ENCODE data around the gene LRRC37B. TPM values are rescaled to one million over a fixed set of nuclear protein-coding genes. Genes with fewer than 3 reads are reported as not detected.
"Not testable (repeated sequence)": the region's sequence is repeated elsewhere in the genome, so short reads cannot be mapped to it uniquely, and the experiment has no call there.

Gene LRRC37B
- 10 to 100 TPM in 1 of 2 donors, 1 to 10 TPM in 1; 6.1 to 14.2 TPM for polyA plus RNA-seq

GRCh38 chr17:32006957-32007462 lies at the start of gene LRRC37B:
LRRC37B (plus strand) TSS chr17:32007383; CDS start chr17:32021393, 14,010 bp downstream.
- Histone ChIP-seq H3K27me3 (ENCODE audit: control insufficient read depth in 1 of 2, insufficient read depth in 2 of 2, low read length in 2 of 2) (no peaks in the 10 kb centered on the region), H3K4me3 (ENCODE audit: low read depth in 1 of 2, low read length in 2 of 2) (peak within 1 kb of the TSS; percentile 82 to 85), H3K4me1 (ENCODE audit: control insufficient read depth in 2 of 2, insufficient read depth in 2 of 2, low read length in 1 of 2) (peaks cover 0 to 3% of the 10 kb centered on the region in 2 donors), H3K36me3 (ENCODE audit: control insufficient read depth in 2 of 2, insufficient read depth in 2 of 2, low read length in 1 of 2) (no peaks in the 10 kb centered on the region), H3K9me3 (ENCODE audit: control insufficient read depth in 2 of 2, insufficient read depth in 1 of 2, low read depth in 1 of 2, low read length in 1 of 2) (no peaks in the 10 kb centered on the region), H3K27ac (ENCODE audit: low read depth in 2 of 2, low read length in 1 of 2) (peak within 1 kb of the TSS; percentile 64 to 68)
- 1% methylated on average over 48 to 51 of the region's 51 CpGs for whole genome bisulfite sequencing, 2 donors

GRCh38 chr17:31964131-31964530 lies 43.1 kb upstream of the LRRC37B start:
- H3K27me3 ChIP-seq (ENCODE audit: control insufficient read depth in 1 of 2, insufficient read depth in 2 of 2, low read length in 2 of 2); H3K4me3 ChIP-seq (ENCODE audit: low read depth in 1 of 2, low read length in 2 of 2); H3K9me3 ChIP-seq (ENCODE audit: control insufficient read depth in 2 of 2, insufficient read depth in 1 of 2, low read depth in 1 of 2, low read length in 1 of 2); H3K4me1 ChIP-seq (ENCODE audit: control insufficient read depth in 2 of 2, insufficient read depth in 2 of 2, low read length in 1 of 2); H3K36me3 ChIP-seq (ENCODE audit: control insufficient read depth in 2 of 2, insufficient read depth in 2 of 2, low read length in 1 of 2); H3K27ac ChIP-seq (ENCODE audit: low read depth in 2 of 2, low read length in 1 of 2): not testable (repeated sequence)
- 90 to 96% methylated on average over 8 of the region's 8 CpGs for WGBS, 2 donors

DNA sequence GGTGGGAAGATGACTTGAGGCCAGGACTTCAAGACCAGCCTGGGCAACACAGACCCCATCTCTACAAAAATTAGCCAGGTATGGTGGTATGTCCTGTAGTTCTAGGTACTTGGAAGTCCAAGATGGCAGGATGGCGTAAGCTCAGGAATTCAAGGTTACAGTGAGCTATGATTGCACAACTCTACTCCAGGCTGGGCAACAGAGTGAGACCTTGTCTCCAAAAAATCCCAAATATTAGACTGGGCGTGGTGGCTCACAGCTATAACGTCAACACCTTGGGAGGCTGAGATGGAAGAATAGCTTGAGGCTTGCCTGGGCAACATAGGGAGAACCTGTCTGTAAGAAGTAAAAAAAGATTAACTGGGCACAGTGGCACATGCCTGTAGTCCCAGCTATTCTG lies 39.5 kb upstream of the LRRC37B start:
- Histone ChIP-seq H3K27ac (ENCODE audit: low read depth in 2 of 2, low read length in 1 of 2) (no peak overlapping the region), H3K4me3 (ENCODE audit: low read depth in 1 of 2, low read length in 2 of 2) (no peak overlapping the region), H3K27me3 (ENCODE audit: control insufficient read depth in 1 of 2, insufficient read depth in 2 of 2, low read length in 2 of 2) (no peaks in the 10 kb centered on the region), H3K9me3 (ENCODE audit: control insufficient read depth in 2 of 2, insufficient read depth in 1 of 2, low read depth in 1 of 2, low read length in 1 of 2) (no peaks in the 10 kb centered on the region), H3K4me1 (ENCODE audit: control insufficient read depth in 2 of 2, insufficient read depth in 2 of 2, low read length in 1 of 2) (no peaks in the 10 kb centered on the region), H3K36me3 (ENCODE audit: control insufficient read depth in 2 of 2, insufficient read depth in 2 of 2, low read length in 1 of 2) (no peaks in the 10 kb centered on the region)
- 86 to 88% methylated on average over 3 of the region's 3 CpGs for WGBS, 2 donors

DNA sequence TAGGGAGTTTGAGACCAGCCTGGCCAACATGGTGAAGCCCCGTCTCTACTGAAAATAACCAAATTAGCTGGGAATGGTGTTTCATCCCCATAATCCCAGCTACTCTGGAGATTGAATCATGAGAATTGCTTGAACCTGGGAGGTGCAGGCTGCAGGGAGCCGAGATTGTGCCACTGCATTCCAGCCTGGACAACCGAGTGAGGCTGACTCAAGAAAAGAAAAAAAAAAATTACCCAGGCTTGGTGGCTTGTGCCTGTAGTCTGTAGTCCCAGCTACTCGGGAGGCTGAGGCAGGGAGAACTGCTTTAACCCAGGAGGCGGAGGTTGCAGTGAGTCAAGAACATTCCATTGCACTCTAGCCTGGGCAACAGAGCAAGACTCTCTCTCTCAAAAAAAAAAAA lies 36.8 kb upstream of the LRRC37B start:
- not testable (repeated sequence) for H3K9me3 ChIP-seq (ENCODE audit: control insufficient read depth in 2 of 2, insufficient read depth in 1 of 2, low read depth in 1 of 2, low read length in 1 of 2); H3K27ac ChIP-seq (ENCODE audit: low read depth in 2 of 2, low read length in 1 of 2); H3K27me3 ChIP-seq (ENCODE audit: control insufficient read depth in 1 of 2, insufficient read depth in 2 of 2, low read length in 2 of 2); H3K4me3 ChIP-seq (ENCODE audit: low read depth in 1 of 2, low read length in 2 of 2); H3K4me1 ChIP-seq (ENCODE audit: control insufficient read depth in 2 of 2, insufficient read depth in 2 of 2, low read length in 1 of 2); H3K36me3 ChIP-seq (ENCODE audit: control insufficient read depth in 2 of 2, insufficient read depth in 2 of 2, low read length in 1 of 2)
- 86 to 87% methylated on average over 5 of the region's 5 CpGs for WGBS, 2 donors

- not testable (repeated sequence) for H3K27ac ChIP-seq (ENCODE audit: low read depth in 2 of 2, low read length in 1 of 2); H3K9me3 ChIP-seq (ENCODE audit: control insufficient read depth in 2 of 2, insufficient read depth in 1 of 2, low read depth in 1 of 2, low read length in 1 of 2); H3K36me3 ChIP-seq (ENCODE audit: control insufficient read depth in 2 of 2, insufficient read depth in 2 of 2, low read length in 1 of 2); H3K27me3 ChIP-seq (ENCODE audit: control insufficient read depth in 1 of 2, insufficient read depth in 2 of 2, low read length in 2 of 2); H3K4me3 ChIP-seq (ENCODE audit: low read depth in 1 of 2, low read length in 2 of 2); H3K4me1 ChIP-seq (ENCODE audit: control insufficient read depth in 2 of 2, insufficient read depth in 2 of 2, low read length in 1 of 2)
- 92 to 93% methylated on average over 14 of the region's 14 CpGs for WGBS, 2 donors
Observed at GRCh38 chr17:31974269-31975071, 32.7 kb upstream of the LRRC37B start.

GRCh38 chr17:31975391-31975790 lies 31.8 kb upstream of the LRRC37B start:
- not testable (repeated sequence) for H3K27me3 ChIP-seq (ENCODE audit: control insufficient read depth in 1 of 2, insufficient read depth in 2 of 2, low read length in 2 of 2); H3K27ac ChIP-seq (ENCODE audit: low read depth in 2 of 2, low read length in 1 of 2); H3K4me3 ChIP-seq (ENCODE audit: low read depth in 1 of 2, low read length in 2 of 2); H3K9me3 ChIP-seq (ENCODE audit: control insufficient read depth in 2 of 2, insufficient read depth in 1 of 2, low read depth in 1 of 2, low read length in 1 of 2); H3K4me1 ChIP-seq (ENCODE audit: control insufficient read depth in 2 of 2, insufficient read depth in 2 of 2, low read length in 1 of 2); H3K36me3 ChIP-seq (ENCODE audit: control insufficient read depth in 2 of 2, insufficient read depth in 2 of 2, low read length in 1 of 2)
- 75 to 79% methylated on average over 5 of the region's 5 CpGs for WGBS, 2 donors

- H3K27ac ChIP-seq (ENCODE audit: low read depth in 2 of 2, low read length in 1 of 2); H3K27me3 ChIP-seq (ENCODE audit: control insufficient read depth in 1 of 2, insufficient read depth in 2 of 2, low read length in 2 of 2); H3K4me1 ChIP-seq (ENCODE audit: control insufficient read depth in 2 of 2, insufficient read depth in 2 of 2, low read length in 1 of 2); H3K9me3 ChIP-seq (ENCODE audit: control insufficient read depth in 2 of 2, insufficient read depth in 1 of 2, low read depth in 1 of 2, low read length in 1 of 2); H3K4me3 ChIP-seq (ENCODE audit: low read depth in 1 of 2, low read length in 2 of 2): not testable (repeated sequence)
- H3K36me3 ChIP-seq (ENCODE audit: control insufficient read depth in 2 of 2, insufficient read depth in 2 of 2, low read length in 1 of 2), result peaks cover 8 to 14% of the 10 kb centered on the region in 2 donors
- WGBS, 2 donors, result 90 to 91% methylated on average over 8 of the region's 8 CpGs
Observed at GRCh38 chr17:31991821-31992220, 15.4 kb upstream of the LRRC37B start.

- peaks cover 5 to 10% of the 10 kb centered on the region in 2 donors for H3K36me3 ChIP-seq (ENCODE audit: control insufficient read depth in 2 of 2, insufficient read depth in 2 of 2, low read length in 1 of 2)
- 87 to 91% methylated on average over 6 of the region's 6 CpGs for WGBS, 2 donors
Observed at GRCh38 chr17:31997005-31997404, 10.2 kb upstream of the LRRC37B start.

GRCh38 chr17:32007463-32008298 lies 498 bp downstream of the LRRC37B start:
- WGBS, 2 donors, result 0 to 1% methylated on average over 53 to 80 of the region's 80 CpGs
- H3K4me1 ChIP-seq (ENCODE audit: control insufficient read depth in 2 of 2, insufficient read depth in 2 of 2, low read length in 1 of 2), result peaks cover 0 to 3% of the 10 kb centered on the region in 2 donors
- no peaks in the 10 kb centered on the region for H3K36me3 ChIP-seq (ENCODE audit: control insufficient read depth in 2 of 2, insufficient read depth in 2 of 2, low read length in 1 of 2)
- H3K27ac ChIP-seq (ENCODE audit: low read depth in 2 of 2, low read length in 1 of 2), result peak overlapping the region; percentile 64 to 68
- H3K4me3 ChIP-seq (ENCODE audit: low read depth in 1 of 2, low read length in 2 of 2), result peak overlapping the region; percentile 82 to 85
- H3K27me3 ChIP-seq (ENCODE audit: control insufficient read depth in 1 of 2, insufficient read depth in 2 of 2, low read length in 2 of 2), result no peaks in the 10 kb centered on the region
- no peaks in the 10 kb centered on the region for H3K9me3 ChIP-seq (ENCODE audit: control insufficient read depth in 2 of 2, insufficient read depth in 1 of 2, low read depth in 1 of 2, low read length in 1 of 2)

More at GRCh38 chr17:31997005-31997404, 10.2 kb upstream of the LRRC37B start:
- no peak overlapping the region for H3K4me3 ChIP-seq (ENCODE audit: low read depth in 1 of 2, low read length in 2 of 2)
- no peaks in the 10 kb centered on the region for H3K4me1 ChIP-seq (ENCODE audit: control insufficient read depth in 2 of 2, insufficient read depth in 2 of 2, low read length in 1 of 2)
- H3K27ac ChIP-seq (ENCODE audit: low read depth in 2 of 2, low read length in 1 of 2), result no peak overlapping the region
- H3K27me3 ChIP-seq (ENCODE audit: control insufficient read depth in 1 of 2, insufficient read depth in 2 of 2, low read length in 2 of 2), result no peaks in the 10 kb centered on the region
- no peaks in the 10 kb centered on the region for H3K9me3 ChIP-seq (ENCODE audit: control insufficient read depth in 2 of 2, insufficient read depth in 1 of 2, low read depth in 1 of 2, low read length in 1 of 2)
